GM12878 (cell line): Measurements from ENCODE around the gene STARD5. TPM values are rescaled to one million over a fixed set of nuclear protein-coding genes. Genes with fewer than 3 reads are reported as not detected.

Source experiments
- ATAC-seq: fragments of 200-7000 bp; cut with Tn5 transposase; 3 replicates; pipeline ENCODE4 v1.9.1; 2020; ENCODE audit warnings: mild to moderate bottlenecking, moderate library complexity
- BruUV-seq: library from RNA; stranded (reverse); fragments of 400-500 nt; replicated peaks from 2 replicates; lab custom pipeline; 2021; lab: Mats Ljungman, UMichigan
- CTCF ChIA-PET: fragments of 300-600 bp; sonication (Branson Sonifier 250); formaldehyde crosslinking; extraction: SDS; loops from one replicate; lab custom pipeline; 2021; ENCODE audit warnings: inconsistent platforms; lab: Yijun Ruan, JAX
- POLR2A ChIA-PET: fragments of 350-600 bp; formaldehyde crosslinking; extraction: SDS; loops from one replicate; lab custom pipeline; 2021; ENCODE audit warnings: inconsistent platforms; lab: Charles Lee
- RAD21 ChIA-PET: fragments of 300-600 bp; sonication (Branson Sonifier 250); formaldehyde crosslinking; loops from one replicate; lab custom pipeline; 2023; ENCODE audit warnings: antibody characterized with exemption; ENCODE audit not compliant: unreplicated experiment; lab: Charles Lee
- SMC1A ChIA-PET: fragments of 300-600 bp; sonication (Branson Sonifier 250); formaldehyde crosslinking; loops from one replicate; lab custom pipeline; 2023; ENCODE audit not compliant: unreplicated experiment, uncharacterized antibody; lab: Charles Lee
- DNase-seq: peaks from one replicate; pipeline ENCODE4 v3.0.0-alpha.2; 2011; ENCODE audit warnings: low read depth, low spot score
- FAIRE-seq: peaks from 3 replicates; lab custom pipeline; 2011; peaks lifted over from hg19 to GRCh38; lab: Jason Lieb, UNC
- H2AFZ ChIP-seq: 2 replicates; pipeline ENCODE4 v1.6.0; 2011; ENCODE audit warnings: low read depth, low read length, control low read depth; ENCODE audit not compliant: control insufficient read depth
- H3K27ac ChIP-seq: 2 replicates; pipeline ENCODE4 v1.5.1; 2011; ENCODE audit warnings: control low read depth; ENCODE audit not compliant: control insufficient read depth, insufficient read depth
- H3K27me3 ChIP-seq, 2 experiments: replicated peaks in 1 of 2; 2 replicates each; pipeline versions ENCODE4 v1.6.0 to v1.6.1; 2011; ENCODE audit warnings: low read length in 1 of 2; ENCODE audit not compliant: control insufficient read depth in 2 of 2, insufficient read depth in 2 of 2
- H3K36me3 ChIP-seq, 2 experiments: 2 replicates each; pipeline ENCODE4 v1.5.1; 2011; ENCODE audit warnings: low read length in 1 of 2; ENCODE audit not compliant: control insufficient read depth in 2 of 2, insufficient read depth in 2 of 2
- H3K4me1 ChIP-seq: 2 replicates; pipeline ENCODE4 v1.6.1; 2011; ENCODE audit warnings: mild to moderate bottlenecking, low read length, moderate library complexity, mixed read lengths; ENCODE audit not compliant: control insufficient read depth, insufficient read depth
- H3K4me2 ChIP-seq: 2 replicates; pipeline ENCODE4 v1.6.0; 2011; ENCODE audit warnings: control low read depth; ENCODE audit not compliant: control insufficient read depth, insufficient read depth
- H3K4me3 ChIP-seq: fragments of 200-600 bp; sonication (generic); 2 replicates; pipeline ENCODE4 v1.5.1; 2016
- H3K79me2 ChIP-seq: 2 replicates; pipeline ENCODE4 v1.6.0; 2011; ENCODE audit warnings: low read length; ENCODE audit not compliant: control insufficient read depth, insufficient read depth
- H3K9ac ChIP-seq: 2 replicates; pipeline ENCODE4 v1.8.0; 2011; ENCODE audit warnings: low read length, control low read depth, mixed read lengths; ENCODE audit not compliant: control insufficient read depth, insufficient read depth
- H3K9me3 ChIP-seq: replicated peaks from 3 replicates; pipeline ENCODE4 v1.5.1; 2011; ENCODE audit warnings: mild to moderate bottlenecking, low read length; ENCODE audit not compliant: control insufficient read depth, insufficient read depth
- H4K20me1 ChIP-seq: 2 replicates; pipeline ENCODE4 v1.6.0; 2011; ENCODE audit not compliant: control insufficient read depth, insufficient read depth
- ATF7 ChIP-seq: fragments of 450-650 bp; IDR thresholded peaks from 2 replicates; pipeline ENCODE4 v1.6.1; 2016; ENCODE audit warnings: low read depth, mild to moderate bottlenecking
- BACH1 ChIP-seq: fragments of 450-650 bp; IDR thresholded peaks from 2 replicates; pipeline ENCODE4 v1.6.1; 2017; ENCODE audit warnings: mild to moderate bottlenecking, borderline replicate concordance
- BCL3 ChIP-seq: IDR thresholded peaks from 2 replicates; pipeline ENCODE4 v1.6.1; 2011; ENCODE audit warnings: borderline replicate concordance, low read depth, mild to moderate bottlenecking, moderate library complexity, low read length; ENCODE audit not compliant: insufficient read depth, poor library complexity, severe bottlenecking
- ELK1 ChIP-seq: IDR thresholded peaks from 2 replicates; pipeline ENCODE4 v1.6.1; 2012; ENCODE audit warnings: low read depth, low read length, improper control_type of control experiment
- FOXM1 ChIP-seq: IDR thresholded peaks from 2 replicates; pipeline ENCODE4 v1.6.1; 2012; ENCODE audit warnings: low read depth, mild to moderate bottlenecking, inconsistent platforms, low read length, moderate library complexity
- MYB ChIP-seq: fragments of 150-350 bp; IDR thresholded peaks from 2 replicates; pipeline ENCODE4 v1.6.1; 2014; ENCODE audit warnings: mild to moderate bottlenecking, low read depth, low read length, borderline replicate concordance
- MYC ChIP-seq: IDR thresholded peaks from 2 replicates; pipeline ENCODE4 v1.6.1; 2011; ENCODE audit warnings: mild to moderate bottlenecking, low read length, moderate library complexity, inconsistent platforms; ENCODE audit not compliant: insufficient read depth, insufficient replicate concordance, insufficient read length, severe bottlenecking
- PAX5 ChIP-seq: IDR thresholded peaks from 2 replicates; pipeline ENCODE4 v1.6.1; 2011; ENCODE audit warnings: low read depth, low read length, borderline replicate concordance
- PAX8 ChIP-seq: fragments of 450-650 bp; IDR thresholded peaks from 2 replicates; pipeline ENCODE4 v1.6.1; 2017; ENCODE audit warnings: mild to moderate bottlenecking, moderate library complexity
- SPI1 ChIP-seq: IDR thresholded peaks from 2 replicates; pipeline ENCODE4 v1.6.1; 2011; ENCODE audit warnings: low read depth, mild to moderate bottlenecking, low read length, moderate library complexity, borderline replicate concordance; ENCODE audit not compliant: insufficient read depth
- SRF ChIP-seq, 2 experiments: IDR thresholded peaks; 2 replicates each; pipeline ENCODE4 v1.6.1; 2011; ENCODE audit warnings: low read depth in 2 of 2, low read length in 2 of 2, mild to moderate bottlenecking in 1 of 2, moderate library complexity in 1 of 2
- WGBS: methylation state at CpG from one replicate; pipeline ENCODE4 v1.1.6; 2016; ENCODE audit warnings: low lambda C conversion rate; ENCODE audit not compliant: insufficient replicate concordance, insufficient coverage; ENCODE audit errors: missing lambda C conversion rate; 5-methylcytosine and 5-hydroxymethylcytosine counted together
- in situ Hi-C: fragments of 300-500 bp; cut with MboI; formaldehyde crosslinking; loops from 9 replicates; pipeline ENCODE4 v1.14.3; 2018; ENCODE audit warnings: mixed read lengths
- intact Hi-C: fragments of 100-400 bp; cut with micrococcal nuclease; formaldehyde crosslinking; loops from one replicate; pipeline ENCODE4 v1.14.2; 2022; ENCODE audit not compliant: unreplicated experiment
- polyA plus RNA-seq, 11 experiments: library from polyadenylated mRNA; depleted of rRNA in 4 of 11; unstranded in 6 of 11; stranded (reverse) in 5 of 11; fragments of >200 nt; fragmentation: Nextera tagmentation in 4 of 11; fragmentation: Illumina TruSeq in 1 of 11; extraction: Ambion mirVana in 4 of 11; extraction: Trizol in 1 of 11; gene quantifications; 1 replicate in 1 of 11; 2 replicates in 10 of 11; pipeline versions ENCODE4 v1.2.1 to v1.2.3, GENCODE V29; 2011 to 2016; ENCODE audit warnings: inconsistent platforms in 2 of 11, missing spikeins in 2 of 11, low read depth in 1 of 11
- total RNA-seq, 4 experiments: library from RNA; depleted of rRNA in 3 of 4; stranded (reverse); fragments of >200 nt in 3 of 4; fragmentation: Illumina TruSeq in 1 of 4; extraction: Trizol in 1 of 4; gene quantifications; 2 replicates each; pipeline versions ENCODE4 v1.2.1 to v1.2.3, GENCODE V29; 2013 to 2021
- TF ChIP-seq, protein P1 (sequence below): IDR thresholded peaks from 2 replicates; pipeline ENCODE4 v1.6.1; 2011; ENCODE audit warnings: borderline replicate concordance, low read depth, mild to moderate bottlenecking, moderate library complexity, mixed read lengths, low read length; ENCODE audit not compliant: insufficient read depth; ENCODE audit errors: extremely low read length
- TF ChIP-seq, protein P2 (sequence below): fragments of 450-650 bp; formaldehyde crosslinking; IDR thresholded peaks from 2 replicates; pipeline ENCODE4 v1.5.0; 2022; ENCODE audit warnings: mild to moderate bottlenecking, missing genetic modification characterization

The STARD5 gene
- total and polyA plus RNA-seq, 10 of the 15 experiments (the other 5 are each of a cell fraction or from before 2014, with no cell fraction given), result 2.3 to 9.4 (median 4.7) TPM

DNA sequence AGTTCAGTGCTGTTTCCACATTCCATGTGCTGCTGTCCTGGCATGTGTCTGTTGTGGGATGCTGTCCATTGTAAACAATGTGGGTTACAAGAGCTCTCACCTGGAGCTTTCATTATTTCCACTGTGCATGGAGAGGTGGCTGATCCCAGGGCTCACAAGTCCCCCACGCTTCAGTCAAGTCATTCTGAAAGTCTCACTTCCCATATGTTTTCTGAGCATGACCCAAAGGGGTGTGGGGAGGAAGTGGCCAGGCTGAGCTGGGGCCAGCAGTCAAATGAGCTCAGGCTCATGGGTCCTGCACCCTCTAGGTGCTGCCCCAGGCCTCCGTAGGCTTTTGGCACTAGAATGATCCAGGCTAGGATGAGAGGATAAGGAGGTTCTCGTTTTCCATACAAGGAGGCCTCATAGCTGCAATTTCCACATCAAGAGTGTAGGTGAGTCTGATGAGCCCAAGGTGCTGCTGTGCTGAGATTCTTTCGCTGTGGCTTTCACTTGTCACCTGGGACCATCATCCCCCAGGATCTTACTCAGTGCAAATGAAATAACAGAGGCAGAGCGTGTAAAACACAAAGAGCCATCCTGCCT, 22.0 kb downstream of the STARD5 start:
- WGBS, result 0% methylated on average over 5 of the region's 5 CpGs
- peak; percentile 78 for ATAC-seq
- H3K4me1 ChIP-seq, result peaks cover 55% of the 10 kb centered on the region
- peak overlapping the region; percentile 91 for H3K4me2 ChIP-seq
- RAD21 ChIA-PET, result interaction anchor here (0.6 to 5.6 kb wide), 16 partner anchors 9 to 303 kb away, joined by 3 to 83 read pairs (median 5); partner anchors contain the start of gene STARD5
- CTCF ChIA-PET, result interaction anchor here (0.9 to 4.8 kb wide), 12 partner anchors 8 to 36 kb away, joined by 3 to 50 read pairs (median 6); no protein-coding TSS in a partner anchor
- H3K27me3 ChIP-seq, result no peaks in the 10 kb centered on the region
- H4K20me1 ChIP-seq, result no peaks in the 10 kb centered on the region
- BruUV-seq, result TSS peak; percentile 1
- no peak overlapping the region for H2AFZ ChIP-seq
- H3K36me3 ChIP-seq, result peaks cover 20 to 38% of the 10 kb centered on the region in 2 experiments
- intact Hi-C loops (no loop called here), in situ Hi-C loops (no loop called here)
- no peaks in the 10 kb centered on the region for H3K9me3 ChIP-seq
- SMC1A ChIA-PET, result interaction anchor here (0.6 to 5.3 kb wide), 18 partner anchors 9 to 278 kb away, joined by 3 to 107 read pairs (median 7); partner anchors contain the start of gene STARD5
- H3K27ac ChIP-seq, result peak overlapping the region; percentile 99
- peak; percentile 80 for DNase-seq
- H3K9ac ChIP-seq, result peak overlapping the region; percentile 67
- FAIRE-seq, result peak; percentile 83
- peaks cover 81% of the 10 kb centered on the region for H3K79me2 ChIP-seq
- peak overlapping the region; percentile 62 for H3K4me3 ChIP-seq
- POLR2A ChIA-PET, result interaction anchor here (0.5 to 7.0 kb wide), 12 partner anchors 8 to 1300 kb away, joined by 3 to 103 read pairs (median 5); partner anchors contain the start of gene STARD5
- TF ChIP-seq PAX8 (no peak), ATF7 (peak; percentile 82), MYC (no peak), FOXM1 (no peak), BCL3 (peak; percentile 95), SRF (IDR thresholded peaks at IDR 0.05; ENCODE audit: low read depth in 2 of 2, low read length in 2 of 2) (peak in 1 of 2 experiments; percentile 79; a peak in 2 of 4 replicates), PAX5 (peak; percentile 97), BACH1 (peak; percentile 94; the same call in 1 of the 2 replicates), SPI1 (peak; percentile 99), ELK1 (no peak), MYB (no peak; the same call in 1 of the 2 replicates)
- TF ChIP-seq, protein P1, sequence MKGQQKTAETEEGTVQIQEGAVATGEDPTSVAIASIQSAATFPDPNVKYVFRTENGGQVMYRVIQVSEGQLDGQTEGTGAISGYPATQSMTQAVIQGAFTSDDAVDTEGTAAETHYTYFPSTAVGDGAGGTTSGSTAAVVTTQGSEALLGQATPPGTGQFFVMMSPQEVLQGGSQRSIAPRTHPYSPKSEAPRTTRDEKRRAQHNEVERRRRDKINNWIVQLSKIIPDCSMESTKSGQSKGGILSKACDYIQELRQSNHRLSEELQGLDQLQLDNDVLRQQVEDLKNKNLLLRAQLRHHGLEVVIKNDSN, result no peak
- TF ChIP-seq, protein P2, sequence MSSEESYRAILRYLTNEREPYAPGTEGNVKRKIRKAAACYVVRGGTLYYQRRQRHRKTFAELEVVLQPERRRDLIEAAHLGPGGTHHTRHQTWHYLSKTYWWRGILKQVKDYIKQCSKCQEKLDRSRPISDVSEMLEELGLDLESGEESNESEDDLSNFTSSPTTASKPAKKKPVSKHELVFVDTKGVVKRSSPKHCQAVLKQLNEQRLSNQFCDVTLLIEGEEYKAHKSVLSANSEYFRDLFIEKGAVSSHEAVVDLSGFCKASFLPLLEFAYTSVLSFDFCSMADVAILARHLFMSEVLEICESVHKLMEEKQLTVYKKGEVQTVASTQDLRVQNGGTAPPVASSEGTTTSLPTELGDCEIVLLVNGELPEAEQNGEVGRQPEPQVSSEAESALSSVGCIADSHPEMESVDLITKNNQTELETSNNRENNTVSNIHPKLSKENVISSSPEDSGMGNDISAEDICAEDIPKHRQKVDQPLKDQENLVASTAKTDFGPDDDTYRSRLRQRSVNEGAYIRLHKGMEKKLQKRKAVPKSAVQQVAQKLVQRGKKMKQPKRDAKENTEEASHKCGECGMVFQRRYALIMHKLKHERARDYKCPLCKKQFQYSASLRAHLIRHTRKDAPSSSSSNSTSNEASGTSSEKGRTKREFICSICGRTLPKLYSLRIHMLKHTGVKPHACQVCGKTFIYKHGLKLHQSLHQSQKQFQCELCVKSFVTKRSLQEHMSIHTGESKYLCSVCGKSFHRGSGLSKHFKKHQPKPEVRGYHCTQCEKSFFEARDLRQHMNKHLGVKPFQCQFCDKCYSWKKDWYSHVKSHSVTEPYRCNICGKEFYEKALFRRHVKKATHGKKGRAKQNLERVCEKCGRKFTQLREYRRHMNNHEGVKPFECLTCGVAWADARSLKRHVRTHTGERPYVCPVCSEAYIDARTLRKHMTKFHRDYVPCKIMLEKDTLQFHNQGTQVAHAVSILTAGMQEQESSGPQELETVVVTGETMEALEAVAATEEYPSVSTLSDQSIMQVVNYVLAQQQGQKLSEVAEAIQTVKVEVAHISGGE, result no peak
